RKO (cell line): ENCODE measurements around the gene DNAJC10.

Source experiments
- DNase-seq: peaks from one replicate; pipeline ENCODE4 v3.0.0-alpha.2; 2016; ENCODE audit warnings: low spot score

DNAJC10 gene

GRCh38 chr2:182834293-182834692 is 118.2 kb downstream of the DNAJC10 start:
- DNase-seq: no peak

- no peak for DNase-seq
These were observed 120.4 kb downstream of the DNAJC10 start for GRCh38 chr2:182836451-182836850.
